Effector memory CD8-positive, alpha-beta T cell (primary cell): ENCODE data around the gene RALB.

ENCODE experiments used
- ATAC-seq: fragments of 150-1000 bp; cut with Tn5 transposase; replicated peaks from 2 replicates; pipeline ENCODE4 v1.10.0; 2021; ENCODE audit warnings: mild to moderate bottlenecking, moderate library complexity
- DNase-seq, 3 experiments: peaks; one replicate each; pipeline ENCODE4 v3.0.0; 2021
- H3K27ac Mint-ChIP-seq, 2 donors: one replicate each; pipeline ENCODE4 v1.8.0; 2022; ENCODE audit warnings: mild to moderate bottlenecking in 2 of 2, mixed read lengths in 2 of 2, moderate library complexity in 2 of 2
- H3K27me3 Mint-ChIP-seq, 2 donors: one replicate each; pipeline ENCODE4 v1.8.0; 2022; ENCODE audit warnings: mixed read lengths in 2 of 2
- H3K36me3 Mint-ChIP-seq: one replicate; pipeline ENCODE4 v1.8.0; 2022; ENCODE audit warnings: mild to moderate bottlenecking, moderate library complexity, mixed read lengths; ENCODE audit not compliant: insufficient read depth
- H3K4me1 Mint-ChIP-seq, 2 donors: one replicate each; pipeline ENCODE4 v1.8.0; 2022; ENCODE audit warnings: low read depth in 2 of 2, mixed read lengths in 2 of 2
- H3K4me3 Mint-ChIP-seq, 2 donors: one replicate each; pipeline ENCODE4 v1.8.0; 2022; ENCODE audit warnings: mild to moderate bottlenecking in 2 of 2, mixed read lengths in 2 of 2, moderate library complexity in 2 of 2
- H3K9me3 Mint-ChIP-seq, 2 donors: one replicate each; pipeline ENCODE4 v1.8.0; 2022; ENCODE audit warnings: mixed read lengths in 2 of 2

RALB gene

DNA sequence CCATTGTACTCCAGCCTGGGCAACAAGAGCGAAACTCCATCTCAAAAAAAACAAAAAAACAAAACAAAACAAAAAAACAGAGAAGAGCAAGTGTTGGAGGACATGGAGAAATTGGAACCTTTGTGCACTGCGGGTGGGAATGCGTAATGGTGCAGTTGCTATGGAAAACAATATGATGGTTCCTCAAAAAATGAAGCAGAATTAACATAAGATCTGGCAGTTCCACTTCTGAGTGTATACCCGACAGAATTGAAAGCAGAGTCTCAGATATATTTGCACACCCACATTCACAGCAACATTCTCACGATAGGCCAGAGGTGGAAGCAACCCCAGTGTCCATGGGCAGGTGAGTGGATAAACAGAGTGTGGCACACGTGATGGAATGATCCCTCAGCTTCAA, 11.0 kb upstream of the RALB start:
- H3K27me3 Mint-ChIP-seq = peaks cover 13 to 22% of the 10 kb centered on the region in 2 donors
- H3K9me3 Mint-ChIP-seq = no peaks in the 10 kb centered on the region
- ATAC-seq (no peak), DNase-seq (no peak)
- H3K27ac Mint-ChIP-seq = peak overlapping the region in 1 of 2 donors; percentile 22
- H3K36me3 Mint-ChIP-seq = no peaks in the 10 kb centered on the region
- H3K4me1 Mint-ChIP-seq = peaks cover 0 to 2% of the 10 kb centered on the region in 2 donors
- no peak overlapping the region for H3K4me3 Mint-ChIP-seq

- H3K4me1 Mint-ChIP-seq = peaks cover 0 to 2% of the 10 kb centered on the region in 2 donors
- peaks cover 20 to 29% of the 10 kb centered on the region in 2 donors for H3K27me3 Mint-ChIP-seq
- no peak overlapping the region for H3K4me3 Mint-ChIP-seq
- no peak for ATAC-seq
- H3K27ac Mint-ChIP-seq = no peak overlapping the region
- H3K9me3 Mint-ChIP-seq = no peaks in the 10 kb centered on the region
- no peak for DNase-seq
- H3K36me3 Mint-ChIP-seq = no peaks in the 10 kb centered on the region
These were observed 9.4 kb upstream of the RALB start for GRCh38 chr2:120243211-120243610.

- no peak for ATAC-seq
These were observed 8.6 kb upstream of the RALB start for GRCh38 chr2:120243875-120244553.

DNA sequence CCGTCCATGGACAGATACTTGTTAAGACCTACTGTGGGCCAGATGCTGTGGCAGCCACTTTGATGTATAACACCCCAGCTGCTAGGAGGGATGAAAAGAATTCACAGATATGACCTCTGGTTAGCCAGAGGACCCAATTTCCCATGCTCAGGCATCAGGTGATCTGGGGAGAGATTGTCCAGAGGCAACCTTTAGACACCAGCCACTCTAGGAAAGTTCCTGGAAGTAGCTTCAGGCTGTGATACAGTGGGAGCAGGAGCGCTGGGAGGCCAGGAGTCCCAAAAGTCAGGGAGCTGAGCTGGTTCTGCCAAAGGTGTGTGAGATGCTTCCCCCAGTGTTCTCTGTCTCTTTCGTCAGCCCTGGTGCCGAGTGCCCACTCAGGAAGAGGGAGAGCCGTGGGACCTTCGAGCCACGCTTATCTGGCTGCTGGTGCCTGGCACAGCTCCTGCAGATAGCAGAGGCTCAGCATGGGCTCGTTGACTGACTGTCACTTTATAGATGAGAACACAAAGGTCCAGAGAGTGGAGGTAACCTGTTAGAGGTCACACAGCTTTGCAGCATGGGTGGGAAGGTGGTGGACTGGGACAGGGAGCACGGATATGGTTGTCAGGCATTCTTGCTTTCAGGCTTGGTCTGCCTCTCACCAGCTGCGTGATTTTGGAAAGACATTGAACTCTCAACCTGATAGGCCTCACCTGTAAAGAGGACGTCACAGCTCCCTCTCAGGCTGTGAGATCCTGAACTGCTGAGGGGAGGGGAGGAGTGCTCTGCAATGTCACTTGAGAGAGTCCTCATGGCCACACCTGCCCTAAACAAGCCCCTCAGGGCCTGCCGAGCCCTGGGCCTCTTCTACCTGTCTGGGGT, 7.8 kb upstream of the RALB start:
- no peak for ATAC-seq
- peaks cover 25 to 33% of the 10 kb centered on the region in 2 donors for H3K27me3 Mint-ChIP-seq
- H3K9me3 Mint-ChIP-seq = no peaks in the 10 kb centered on the region
- H3K4me1 Mint-ChIP-seq = peaks cover 0 to 2% of the 10 kb centered on the region in 2 donors
- H3K27ac Mint-ChIP-seq = no peak overlapping the region
- no peaks in the 10 kb centered on the region for H3K36me3 Mint-ChIP-seq
- no peak for DNase-seq
- H3K4me3 Mint-ChIP-seq = no peak overlapping the region

More at GRCh38 chr2:120243875-120244553, 8.6 kb upstream of the RALB start:
- H3K4me3 Mint-ChIP-seq = no peak overlapping the region
- no peak overlapping the region for H3K27ac Mint-ChIP-seq
- no peak for DNase-seq
- peaks cover 0 to 2% of the 10 kb centered on the region in 2 donors for H3K4me1 Mint-ChIP-seq
- H3K27me3 Mint-ChIP-seq = peaks cover 25 to 29% of the 10 kb centered on the region in 2 donors
- H3K36me3 Mint-ChIP-seq = no peaks in the 10 kb centered on the region
- H3K9me3 Mint-ChIP-seq = no peaks in the 10 kb centered on the region

- Mint-ChIP-seq H3K27me3 (peaks cover 25 to 37% of the 10 kb centered on the region in 2 donors), H3K9me3 (no peaks in the 10 kb centered on the region), H3K36me3 (no peaks in the 10 kb centered on the region), H3K4me1 (peaks cover 0 to 2% of the 10 kb centered on the region in 2 donors), H3K27ac (no peak overlapping the region), H3K4me3 (no peak overlapping the region)
- DNase-seq (no peak), ATAC-seq (no peak)
These were observed 6.9 kb upstream of the RALB start for GRCh38 chr2:120245520-120246332.

DNA sequence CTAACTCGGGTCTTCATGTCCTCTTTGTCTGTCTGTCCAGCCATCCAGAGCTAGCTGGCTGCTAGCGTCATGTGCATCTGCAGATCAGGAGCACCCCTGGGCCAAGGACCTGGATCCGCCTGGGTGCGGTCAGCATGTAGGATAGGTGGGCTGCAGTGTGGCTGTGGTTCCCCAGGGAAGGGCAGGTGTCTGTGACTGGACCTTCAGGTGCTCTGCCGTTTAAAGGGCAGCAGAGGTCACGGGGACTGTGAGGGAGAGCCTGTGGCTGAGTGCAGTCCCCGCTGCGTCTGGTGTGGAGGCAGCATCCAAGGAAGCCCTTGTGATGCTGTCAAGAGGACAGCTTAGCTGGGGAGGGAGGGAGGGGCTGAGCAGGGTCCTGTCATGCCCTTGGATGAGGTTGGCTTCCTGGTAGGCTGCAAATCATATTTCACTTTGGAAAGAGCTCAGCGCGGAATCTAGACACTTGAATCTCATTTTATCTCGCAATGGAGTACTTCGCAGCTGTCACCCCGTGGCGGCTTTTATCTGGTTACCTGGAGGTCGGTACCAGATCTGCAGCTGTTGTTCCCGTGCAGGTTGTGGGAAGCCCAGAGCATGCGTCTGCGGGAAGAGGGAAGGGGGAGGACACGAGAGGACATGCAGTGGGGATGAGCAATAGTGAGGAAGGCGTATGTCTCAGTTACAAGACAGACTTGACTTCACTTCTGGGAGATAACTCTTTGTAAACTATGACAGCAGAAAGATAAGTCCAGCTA, 5.9 kb upstream of the RALB start:
- DNase-seq = no peak
- Mint-ChIP-seq H3K27me3 (peaks cover 25 to 37% of the 10 kb centered on the region in 2 donors), H3K36me3 (no peaks in the 10 kb centered on the region), H3K4me1 (peaks cover 2 to 5% of the 10 kb centered on the region in 2 donors), H3K4me3 (no peak overlapping the region), H3K9me3 (no peaks in the 10 kb centered on the region), H3K27ac (no peak overlapping the region)
- no peak for ATAC-seq

DNA sequence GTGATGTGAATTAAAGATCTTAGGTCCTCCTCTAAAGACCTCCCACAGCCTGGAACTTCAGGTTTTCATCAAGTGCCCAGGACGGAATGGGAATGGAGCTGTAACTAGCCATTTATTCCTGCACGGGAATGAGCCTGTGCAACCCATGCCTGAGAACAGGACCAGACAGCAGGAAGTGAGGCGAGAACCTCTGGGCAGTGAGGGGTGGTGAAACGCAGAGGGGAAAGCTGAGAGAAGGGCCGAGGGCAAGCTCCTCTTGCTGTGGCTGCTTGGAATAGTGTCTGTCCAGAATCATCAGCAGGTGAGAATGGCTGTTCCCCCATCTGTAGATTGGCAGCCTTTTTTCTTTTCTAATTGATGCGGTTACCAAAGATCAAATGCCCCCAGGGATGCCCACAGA, 4.8 kb upstream of the RALB start:
- no peaks in the 10 kb centered on the region for H3K9me3 Mint-ChIP-seq
- DNase-seq = no peak
- H3K4me1 Mint-ChIP-seq = peaks cover 10 to 12% of the 10 kb centered on the region in 2 donors
- ATAC-seq = no peak
- H3K27ac Mint-ChIP-seq = no peak overlapping the region
- peaks cover 25 to 37% of the 10 kb centered on the region in 2 donors for H3K27me3 Mint-ChIP-seq
- H3K4me3 Mint-ChIP-seq = no peak overlapping the region
- H3K36me3 Mint-ChIP-seq = peaks cover 7% of the 10 kb centered on the region

- ATAC-seq = no peak
- H3K27me3 Mint-ChIP-seq = peaks cover 25 to 37% of the 10 kb centered on the region in 2 donors
- no peaks in the 10 kb centered on the region for H3K9me3 Mint-ChIP-seq
- no peak overlapping the region for H3K27ac Mint-ChIP-seq
- no peak for DNase-seq
- peaks cover 14% of the 10 kb centered on the region for H3K36me3 Mint-ChIP-seq
- H3K4me3 Mint-ChIP-seq = no peak overlapping the region
- peaks cover 30 to 34% of the 10 kb centered on the region in 2 donors for H3K4me1 Mint-ChIP-seq
These were observed 2.0 kb upstream of the RALB start for GRCh38 chr2:120250640-120251039.

DNA sequence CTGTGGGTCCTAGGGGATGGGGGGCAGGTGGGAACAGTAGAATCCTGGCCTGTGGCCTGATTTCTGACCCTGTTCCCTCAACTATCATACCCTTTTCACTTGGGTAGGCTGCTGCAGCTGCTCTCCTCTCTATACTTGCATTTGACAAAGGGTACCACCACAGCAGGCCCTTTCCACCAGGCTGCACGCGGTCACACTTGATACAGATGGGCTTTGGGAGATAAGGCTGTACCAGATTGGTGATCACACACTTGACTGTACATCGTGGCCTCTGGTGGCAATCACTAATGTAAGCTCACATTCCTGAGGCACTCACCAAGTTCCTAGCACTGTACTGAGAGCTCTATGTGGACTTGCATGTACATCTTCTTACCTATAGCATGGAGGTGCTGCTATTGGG, 1.6 kb upstream of the RALB start:
- H3K27ac Mint-ChIP-seq = no peak overlapping the region
- peaks cover 33 to 38% of the 10 kb centered on the region in 2 donors for H3K4me1 Mint-ChIP-seq
- DNase-seq (no peak), ATAC-seq (no peak)
- H3K4me3 Mint-ChIP-seq = no peak overlapping the region
- H3K27me3 Mint-ChIP-seq = peaks cover 25 to 36% of the 10 kb centered on the region in 2 donors
- H3K9me3 Mint-ChIP-seq = no peaks in the 10 kb centered on the region
- H3K36me3 Mint-ChIP-seq = peaks cover 14% of the 10 kb centered on the region

DNA sequence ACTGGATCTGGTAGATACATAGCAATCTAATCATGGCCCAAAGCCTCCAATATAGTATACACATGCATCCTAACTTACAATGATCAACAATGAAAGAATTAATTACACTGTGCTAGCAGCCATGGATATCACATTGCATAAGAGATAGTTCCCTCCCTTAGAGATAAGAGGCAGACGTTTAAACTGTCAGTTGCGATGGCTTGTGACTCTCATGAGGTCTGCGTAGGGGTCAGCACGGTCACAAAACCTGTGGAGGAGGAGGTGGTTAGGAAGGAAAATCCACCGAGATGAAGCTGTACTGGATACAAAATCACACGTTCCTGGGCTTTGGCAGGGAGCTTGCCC, 800 bp upstream of the RALB start:
- H3K9me3 Mint-ChIP-seq = no peaks in the 10 kb centered on the region
- peak overlapping the region; percentile 98 to 100 for H3K4me3 Mint-ChIP-seq
- DNase-seq (no peak), ATAC-seq (no peak)
- H3K27me3 Mint-ChIP-seq = peaks cover 18 to 28% of the 10 kb centered on the region in 2 donors
- peaks cover 39 to 44% of the 10 kb centered on the region in 2 donors for H3K4me1 Mint-ChIP-seq
- peak overlapping the region; percentile 97 to 98 for H3K27ac Mint-ChIP-seq
- H3K36me3 Mint-ChIP-seq = peaks cover 14% of the 10 kb centered on the region

DNA sequence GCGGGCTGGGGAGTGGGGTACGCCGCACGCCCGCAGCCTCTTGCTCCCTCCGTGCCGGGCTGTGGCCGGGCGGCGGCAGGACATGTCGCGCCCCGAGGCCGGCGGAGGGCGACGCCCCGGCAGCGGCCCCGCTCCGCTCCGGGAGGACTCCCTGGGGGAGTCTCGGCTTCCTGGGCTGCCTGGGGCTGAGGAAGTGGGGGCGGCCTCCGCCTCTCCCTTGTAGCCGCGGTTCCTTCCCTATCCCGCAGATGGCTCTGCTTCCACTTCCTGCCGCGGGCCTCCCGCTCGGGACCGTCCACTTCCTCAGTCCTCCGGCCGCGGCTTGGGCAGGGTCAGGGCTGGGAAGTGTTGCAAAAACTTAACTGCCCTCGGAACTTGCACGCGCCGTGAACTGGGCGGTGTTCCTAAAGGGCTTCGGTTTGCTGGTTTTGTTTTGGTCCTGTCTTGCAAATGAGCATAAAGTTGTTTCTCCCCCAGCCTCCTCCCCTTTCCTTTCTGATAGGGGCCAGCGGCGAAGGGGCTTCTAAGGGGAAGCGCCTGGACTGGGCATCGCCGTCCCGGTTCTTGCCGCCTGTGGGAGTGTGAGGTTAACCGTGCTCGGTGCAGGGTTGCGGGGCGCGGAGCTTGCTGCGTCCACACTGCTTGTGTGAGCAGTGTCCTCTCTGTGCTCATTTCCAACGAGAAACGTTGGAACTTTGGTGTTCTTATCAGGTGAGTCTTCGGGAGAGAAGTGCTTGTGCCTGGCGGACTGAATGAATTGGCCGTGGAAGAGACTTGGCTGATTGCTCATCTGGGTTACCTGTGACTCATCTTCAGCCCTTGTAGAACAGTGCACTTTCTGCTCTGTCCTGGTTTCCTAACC, 600 bp downstream of the RALB start:
- H3K4me1 Mint-ChIP-seq = peaks cover 46 to 57% of the 10 kb centered on the region in 2 donors
- ATAC-seq (peak; percentile 26), DNase-seq (peak in 2 of 3 experiments; percentile 5 to 28)
- no peaks in the 10 kb centered on the region for H3K9me3 Mint-ChIP-seq
- H3K36me3 Mint-ChIP-seq = peaks cover 14% of the 10 kb centered on the region
- peak overlapping the region; percentile 98 to 100 for H3K4me3 Mint-ChIP-seq
- peaks cover 5 to 14% of the 10 kb centered on the region in 2 donors for H3K27me3 Mint-ChIP-seq
- H3K27ac Mint-ChIP-seq = peak overlapping the region; percentile 97 to 98

GRCh38 chr2:120254178-120254577, 1.5 kb downstream of the RALB start:
- DNase-seq = no peak
- H3K36me3 Mint-ChIP-seq = peaks cover 14% of the 10 kb centered on the region
- H3K27ac Mint-ChIP-seq = peak overlapping the region; percentile 97 to 98
- peaks cover 0 to 8% of the 10 kb centered on the region in 2 donors for H3K27me3 Mint-ChIP-seq
- peaks cover 49 to 61% of the 10 kb centered on the region in 2 donors for H3K4me1 Mint-ChIP-seq
- H3K9me3 Mint-ChIP-seq = no peaks in the 10 kb centered on the region
- H3K4me3 Mint-ChIP-seq = peak overlapping the region; percentile 98 to 100
- ATAC-seq = no peak
